ENCODE results near the gene LRRFIP2. TPM values are rescaled to one million over a fixed set of nuclear protein-coding genes. Genes with fewer than 3 reads are reported as not detected.
A peak's percentile ranks its signal among the peaks of the same experiment; 100 is the strongest.
"Not testable (repeated sequence)": the region's sequence is repeated elsewhere in the genome, so short reads cannot be mapped to it uniquely, and the experiment has no call there.

Gene LRRFIP2
- total RNA-seq, 6 donors from 2014 or later, result 45.9 to 106 (median 78.8) TPM

DNA sequence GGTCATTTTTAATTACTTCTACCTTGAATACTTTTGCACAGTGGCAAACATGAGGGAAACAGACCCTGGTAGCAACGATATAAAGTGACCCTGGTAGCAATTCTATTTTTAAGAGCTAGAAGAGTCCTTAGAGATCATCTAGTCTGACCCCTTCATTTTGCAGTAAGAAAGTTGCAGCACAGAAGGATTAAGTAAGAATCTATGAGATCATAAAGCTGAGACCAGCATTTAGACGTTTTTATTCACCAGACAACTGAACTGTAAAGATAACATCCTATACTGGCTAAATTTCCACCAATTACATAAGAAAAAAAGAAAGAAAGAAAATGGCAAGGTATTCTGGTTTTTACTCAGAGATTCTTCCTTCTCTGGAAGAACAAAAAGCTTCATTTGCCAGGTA is 49.9 kb downstream of the LRRFIP2 start:
- no peak for TF ChIP-seq POLR2A (IDR thresholded peaks at IDR 0.05)
- no peak for TF ChIP-seq POLR2AphosphoS5 (IDR thresholded peaks at IDR 0.05)
- no peak for TF ChIP-seq EP300 (IDR thresholded peaks at IDR 0.05)
- TF ChIP-seq, protein P1, sequence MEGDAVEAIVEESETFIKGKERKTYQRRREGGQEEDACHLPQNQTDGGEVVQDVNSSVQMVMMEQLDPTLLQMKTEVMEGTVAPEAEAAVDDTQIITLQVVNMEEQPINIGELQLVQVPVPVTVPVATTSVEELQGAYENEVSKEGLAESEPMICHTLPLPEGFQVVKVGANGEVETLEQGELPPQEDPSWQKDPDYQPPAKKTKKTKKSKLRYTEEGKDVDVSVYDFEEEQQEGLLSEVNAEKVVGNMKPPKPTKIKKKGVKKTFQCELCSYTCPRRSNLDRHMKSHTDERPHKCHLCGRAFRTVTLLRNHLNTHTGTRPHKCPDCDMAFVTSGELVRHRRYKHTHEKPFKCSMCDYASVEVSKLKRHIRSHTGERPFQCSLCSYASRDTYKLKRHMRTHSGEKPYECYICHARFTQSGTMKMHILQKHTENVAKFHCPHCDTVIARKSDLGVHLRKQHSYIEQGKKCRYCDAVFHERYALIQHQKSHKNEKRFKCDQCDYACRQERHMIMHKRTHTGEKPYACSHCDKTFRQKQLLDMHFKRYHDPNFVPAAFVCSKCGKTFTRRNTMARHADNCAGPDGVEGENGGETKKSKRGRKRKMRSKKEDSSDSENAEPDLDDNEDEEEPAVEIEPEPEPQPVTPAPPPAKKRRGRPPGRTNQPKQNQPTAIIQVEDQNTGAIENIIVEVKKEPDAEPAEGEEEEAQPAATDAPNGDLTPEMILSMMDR (IDR thresholded peaks at IDR 0.05), result no peak
- H3K4me3 ChIP-seq, result no peak overlapping the region
- H3K36me3 ChIP-seq, result peaks cover 0 to 9% (median 0%) of the 10 kb centered on the region in 4 donors
- peak overlapping the region in 1 of 4 donors; percentile 33 for H3K27ac ChIP-seq
- H3K27me3 ChIP-seq, result no peaks in the 10 kb centered on the region
- ATAC-seq (ENCODE audit: low FRiP score in 2 of 2), result no peak
- no peaks in the 10 kb centered on the region for H3K9me3 ChIP-seq
- no peak for DNase-seq
- WGBS, 2 donors, result 46 to 51% methylated on average over 2 of the region's 2 CpGs
- H3K4me1 ChIP-seq, result peaks cover 8 to 32% (median 15%) of the 10 kb centered on the region in 4 donors

DNA sequence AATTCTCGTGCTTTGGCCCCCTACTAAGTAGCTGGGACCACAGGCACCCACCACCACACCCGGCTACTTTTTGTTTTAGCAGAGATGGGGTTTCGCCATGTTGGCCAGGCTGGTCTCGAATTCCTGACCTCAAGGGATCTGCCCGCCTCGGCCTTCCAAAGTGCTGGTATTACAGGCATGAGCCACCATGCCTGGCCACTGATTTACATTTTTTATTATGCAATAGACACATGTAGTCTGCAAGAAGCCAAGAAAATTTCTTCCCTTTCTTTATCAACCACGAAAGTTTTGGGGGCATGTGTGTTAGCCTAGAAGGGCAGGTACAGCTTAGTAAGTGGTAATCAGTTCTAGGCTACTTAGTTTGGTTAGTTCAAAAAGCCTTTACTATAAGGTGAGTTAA is 51.1 kb downstream of the LRRFIP2 start:
- peaks cover 0 to 9% (median 0%) of the 10 kb centered on the region in 4 donors for H3K36me3 ChIP-seq
- no peaks in the 10 kb centered on the region for H3K9me3 ChIP-seq
- peaks cover 8 to 26% (median 15%) of the 10 kb centered on the region in 4 donors for H3K4me1 ChIP-seq
- H3K27me3 ChIP-seq, result no peaks in the 10 kb centered on the region
- no peak for TF ChIP-seq EP300 (IDR thresholded peaks at IDR 0.05)
- TF ChIP-seq, protein P1 (IDR thresholded peaks at IDR 0.05), result no peak
- TF ChIP-seq POLR2AphosphoS5 (IDR thresholded peaks at IDR 0.05), result no peak
- TF ChIP-seq POLR2A (IDR thresholded peaks at IDR 0.05), result no peak
- ATAC-seq (ENCODE audit: low FRiP score in 2 of 2) (no peak), DNase-seq (no peak)
- no peak overlapping the region for H3K27ac ChIP-seq
- no peak overlapping the region for H3K4me3 ChIP-seq
- WGBS, 2 donors, result 87 to 88% methylated on average over 7 of the region's 7 CpGs

DNA sequence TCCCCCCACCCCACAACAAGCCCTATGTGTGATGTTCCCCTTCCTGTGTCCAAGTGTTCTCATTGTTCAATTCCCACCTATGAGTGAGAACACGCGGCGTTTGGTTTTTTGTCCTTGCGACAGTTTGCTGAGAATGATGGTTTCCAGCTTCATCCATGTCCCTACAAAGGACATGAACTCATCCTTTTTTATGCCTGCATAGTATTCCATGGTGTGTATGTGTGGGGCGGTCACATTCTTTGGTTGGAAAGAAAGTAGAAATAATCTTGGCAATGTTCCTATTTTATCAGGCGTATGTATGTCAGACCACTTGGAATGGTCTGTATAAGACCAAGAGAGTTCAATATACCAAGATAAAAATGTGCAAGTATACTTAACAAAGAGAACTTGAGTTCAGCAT is 52.3 kb downstream of the LRRFIP2 start:
- ATAC-seq (ENCODE audit: low FRiP score in 2 of 2); H3K36me3 ChIP-seq: not testable (repeated sequence)

DNA sequence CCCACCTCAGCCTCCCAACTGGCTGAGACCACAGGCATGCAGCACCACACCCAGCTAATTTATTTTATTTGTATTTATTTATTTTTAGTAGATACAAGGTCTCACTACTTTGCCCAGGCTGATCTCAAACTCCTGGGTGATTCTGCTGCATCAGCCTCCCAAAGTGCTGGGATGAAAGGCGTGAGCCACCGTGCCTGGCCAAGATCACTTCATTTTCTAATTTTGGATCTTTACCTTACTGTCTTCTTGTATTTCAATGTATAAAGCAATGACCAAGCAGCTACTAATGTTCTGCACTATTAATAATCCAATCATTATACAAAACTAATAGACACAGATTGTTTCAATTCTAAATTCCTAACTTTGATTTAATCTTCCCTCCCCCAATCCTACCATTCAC is 56.2 kb downstream of the LRRFIP2 start:
- no peaks in the 10 kb centered on the region for H3K27me3 ChIP-seq
- ATAC-seq (ENCODE audit: low FRiP score in 2 of 2) (no peak), DNase-seq (no peak)
- H3K4me1 ChIP-seq, result no peaks in the 10 kb centered on the region
- WGBS, 2 donors, result 96 to 100% methylated on average over 2 of the region's 2 CpGs
- H3K36me3 ChIP-seq, result peaks cover 0 to 3% (median 0%) of the 10 kb centered on the region in 4 donors
- no peaks in the 10 kb centered on the region for H3K9me3 ChIP-seq
- no peak overlapping the region for H3K4me3 ChIP-seq
- TF ChIP-seq POLR2AphosphoS5 (IDR thresholded peaks at IDR 0.05) (no peak), POLR2A (IDR thresholded peaks at IDR 0.05) (no peak), EP300 (IDR thresholded peaks at IDR 0.05) (no peak)
- TF ChIP-seq, protein P1 (IDR thresholded peaks at IDR 0.05), result no peak
- H3K27ac ChIP-seq, result no peak overlapping the region

More for the DNA sequence above, 52.3 kb downstream of the LRRFIP2 start:
- H3K9me3 ChIP-seq, DNase-seq, H3K27ac ChIP-seq, H3K27me3 ChIP-seq, H3K4me3 ChIP-seq: not testable (repeated sequence)
- peaks cover 0 to 20% (median 15%) of the 10 kb centered on the region in 4 donors for H3K4me1 ChIP-seq
- WGBS, 2 donors, result 98% methylated on average over 6 of the region's 6 CpGs

DNA sequence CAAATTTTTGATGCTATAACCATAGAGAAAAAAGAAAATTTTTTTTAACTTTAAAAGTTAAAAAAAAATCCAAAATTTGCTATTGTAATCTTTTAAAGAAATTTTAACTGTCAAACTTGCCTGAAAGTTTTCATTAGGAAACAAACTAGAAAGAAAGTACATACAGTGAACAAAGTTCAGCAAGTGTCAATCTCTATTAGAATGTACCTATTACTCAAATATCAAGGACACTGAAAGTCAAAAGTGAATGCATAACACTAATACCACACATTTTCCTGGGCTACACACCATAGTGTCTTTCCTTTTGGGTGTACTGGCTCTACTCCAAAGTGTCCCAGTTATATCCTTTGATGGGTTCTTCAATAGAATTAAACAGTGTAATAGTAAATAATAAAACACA is 56.8 kb downstream of the LRRFIP2 start:
- no peaks in the 10 kb centered on the region for H3K27me3 ChIP-seq
- H3K36me3 ChIP-seq, result peaks cover 0 to 3% (median 0%) of the 10 kb centered on the region in 4 donors
- H3K27ac ChIP-seq, result no peak overlapping the region
- DNase-seq, result no peak
- TF ChIP-seq, protein P1 (IDR thresholded peaks at IDR 0.05), result no peak
- TF ChIP-seq POLR2AphosphoS5 (IDR thresholded peaks at IDR 0.05) (no peak), EP300 (IDR thresholded peaks at IDR 0.05) (no peak), POLR2A (IDR thresholded peaks at IDR 0.05) (no peak)
- no peaks in the 10 kb centered on the region for H3K9me3 ChIP-seq
- ATAC-seq (ENCODE audit: low FRiP score in 2 of 2), result no peak
- no peaks in the 10 kb centered on the region for H3K4me1 ChIP-seq
- no peak overlapping the region for H3K4me3 ChIP-seq

Measured in upper lobe of left lung (tissue), 6 donors.